ENCODE data around the gene TMEM229B.

The TMEM229B gene

GRCh38 chr14:67487937-67488893 lies at the start of gene TMEM229B:
Gene TMEM229B, minus strand, starts transcription at chr14:67488721. Its CDS starts 14,798 bp downstream, at chr14:67473923.
- no peak within 1 kb of the TSS for H3K27ac ChIP-seq
- no peak for DNase-seq (ENCODE audit: low read depth, low spot score)

GRCh38 chr14:67537736-67538135 lies 49.2 kb upstream of the TMEM229B start:
- H3K27ac ChIP-seq = no peak overlapping the region

GRCh38 chr14:67536087-67536486 lies 47.6 kb upstream of the TMEM229B start:
- no peak for DNase-seq (ENCODE audit: low read depth, low spot score)
- no peak overlapping the region for H3K27ac ChIP-seq

More at GRCh38 chr14:67537736-67538135, 49.2 kb upstream of the TMEM229B start:
- no peak for DNase-seq (ENCODE audit: low read depth, low spot score)

GRCh38 chr14:67533754-67534085 lies 45.2 kb upstream of the TMEM229B start:
- DNase-seq (ENCODE audit: low read depth, low spot score) = no peak
- H3K27ac ChIP-seq = peak overlapping the region; percentile 48

- H3K27ac ChIP-seq = peak within 1 kb of the TSS; percentile 48
- peak; percentile 27 for DNase-seq (ENCODE audit: low read depth, low spot score)
Measured at GRCh38 chr14:67532998-67533753, 44.7 kb upstream of the TMEM229B start, which contains the start of gene PLEKHH1. Gene PLEKHH1, plus strand, starts transcription at chr14:67533290. Its CDS starts 8,578 bp downstream, at chr14:67541868.

GRCh38 chr14:67532606-67532997 lies 44.1 kb upstream of the TMEM229B start:
- peak overlapping the region; percentile 48 for H3K27ac ChIP-seq
- no peak for DNase-seq (ENCODE audit: low read depth, low spot score)

GRCh38 chr14:67529947-67530935 lies 41.7 kb upstream of the TMEM229B start:
- no peak for DNase-seq (ENCODE audit: low read depth, low spot score)

GRCh38 chr14:67528276-67528675 lies 39.8 kb upstream of the TMEM229B start:
- H3K27ac ChIP-seq = no peak overlapping the region

More at GRCh38 chr14:67529947-67530935, 41.7 kb upstream of the TMEM229B start:
- H3K27ac ChIP-seq = no peak overlapping the region

GRCh38 chr14:67527756-67528155 lies 39.2 kb upstream of the TMEM229B start:
- DNase-seq (ENCODE audit: low read depth, low spot score) = no peak
- no peak overlapping the region for H3K27ac ChIP-seq

More at GRCh38 chr14:67528276-67528675, 39.8 kb upstream of the TMEM229B start:
- no peak for DNase-seq (ENCODE audit: low read depth, low spot score)

- no peak for DNase-seq (ENCODE audit: low read depth, low spot score)
- H3K27ac ChIP-seq = no peak overlapping the region
Measured at GRCh38 chr14:67526676-67527459, 38.3 kb upstream of the TMEM229B start.

GRCh38 chr14:67526181-67526580 lies 37.7 kb upstream of the TMEM229B start:
- no peak overlapping the region for H3K27ac ChIP-seq
- no peak for DNase-seq (ENCODE audit: low read depth, low spot score)

- DNase-seq (ENCODE audit: low read depth, low spot score) = no peak
- no peak overlapping the region for H3K27ac ChIP-seq
Measured at GRCh38 chr14:67525389-67525788, 36.9 kb upstream of the TMEM229B start.

GRCh38 chr14:67524634-67524963 lies 36.1 kb upstream of the TMEM229B start:
- H3K27ac ChIP-seq = no peak overlapping the region
- no peak for DNase-seq (ENCODE audit: low read depth, low spot score)

GRCh38 chr14:67523764-67524633 lies 35.5 kb upstream of the TMEM229B start:
- no peak overlapping the region for H3K27ac ChIP-seq
- DNase-seq (ENCODE audit: low read depth, low spot score) = no peak

GRCh38 chr14:67522270-67522669 lies 33.7 kb upstream of the TMEM229B start:
- no peak for DNase-seq (ENCODE audit: low read depth, low spot score)
- no peak overlapping the region for H3K27ac ChIP-seq

GRCh38 chr14:67520482-67520881 lies 32.0 kb upstream of the TMEM229B start:
- DNase-seq (ENCODE audit: low read depth, low spot score) = no peak
- H3K27ac ChIP-seq = no peak overlapping the region

- H3K27ac ChIP-seq = no peak overlapping the region
- no peak for DNase-seq (ENCODE audit: low read depth, low spot score)
Measured at GRCh38 chr14:67519406-67519805, 30.9 kb upstream of the TMEM229B start.

GRCh38 chr14:67517083-67517482 lies 28.6 kb upstream of the TMEM229B start:
- no peak overlapping the region for H3K27ac ChIP-seq
- no peak for DNase-seq (ENCODE audit: low read depth, low spot score)

All from epithelial cell of prostate (primary cell).